Calu3 (cell line): ENCODE measurements around the gene ITPKB. TPM values are rescaled to one million over a fixed set of nuclear protein-coding genes. Genes with fewer than 3 reads are reported as not detected.

Source experiments
- BruUV-seq: library from RNA; stranded (reverse); fragments of 400-500 nt; replicated peaks from 2 replicates; lab custom pipeline; 2021; lab: Mats Ljungman, UMichigan
- CTCF ChIA-PET: fragments of 300-600 bp; sonication (Branson Sonifier 250); formaldehyde crosslinking; loops from one replicate; lab custom pipeline; 2022; ENCODE audit warnings: antibody characterized with exemption; lab: Charles Lee
- DNase-seq: peaks from one replicate; pipeline ENCODE4 v3.0.0; 2022
- H3K27ac Mint-ChIP-seq: one replicate; pipeline ENCODE4 v1.8.0; 2022; ENCODE audit warnings: mixed read lengths; ENCODE audit not compliant: unreplicated experiment
- H3K27me3 Mint-ChIP-seq: one replicate; pipeline ENCODE4 v1.8.0; 2022; ENCODE audit warnings: mixed read lengths; ENCODE audit not compliant: unreplicated experiment
- H3K36me3 Mint-ChIP-seq: one replicate; pipeline ENCODE4 v1.8.0; 2022; ENCODE audit warnings: mild to moderate bottlenecking, moderate library complexity, mixed read lengths; ENCODE audit not compliant: insufficient read depth, unreplicated experiment
- H3K4me1 Mint-ChIP-seq: one replicate; pipeline ENCODE4 v1.8.0; 2022; ENCODE audit warnings: mild to moderate bottlenecking, low read depth, mixed read lengths; ENCODE audit not compliant: unreplicated experiment
- H3K4me3 Mint-ChIP-seq: one replicate; pipeline ENCODE4 v1.8.0; 2022; ENCODE audit warnings: mild to moderate bottlenecking, low read depth, moderate library complexity, mixed read lengths; ENCODE audit not compliant: unreplicated experiment
- H3K9me3 Mint-ChIP-seq: one replicate; pipeline ENCODE4 v1.8.0; 2022; ENCODE audit warnings: low read depth, mixed read lengths; ENCODE audit not compliant: unreplicated experiment
- CTCF ChIP-seq: fragments of 200-600 bp; IDR thresholded peaks from one replicate; pipeline ENCODE4 v1.8.0; 2022; ENCODE audit warnings: antibody characterized with exemption; ENCODE audit not compliant: unreplicated experiment
- intact Hi-C: fragments of 100-400 bp; cut with micrococcal nuclease; formaldehyde crosslinking; loops from one replicate; pipeline ENCODE4 v1.10.0; 2022; ENCODE audit not compliant: unreplicated experiment
- total RNA-seq: library from RNA; stranded (reverse); gene quantifications from 2 replicates; pipeline ENCODE4 v1.2.3, GENCODE V29; 2022

The ITPKB gene
- total RNA-seq, 1 experiment from 2014 or later, result 11.8 TPM

- no TSS peak for BruUV-seq
- Mint-ChIP-seq H3K4me3 (no peak overlapping the region), H3K27me3 (peaks cover 31% of the 10 kb centered on the region), H3K27ac (no peak overlapping the region), H3K4me1 (no peaks in the 10 kb centered on the region), H3K36me3 (no peaks in the 10 kb centered on the region), H3K9me3 (no peaks in the 10 kb centered on the region)
- intact Hi-C loops, result no loop called here
- no peak for DNase-seq
- CTCF ChIA-PET, result no interaction called here
- TF ChIP-seq CTCF, result no peak
Measured at GRCh38 chr1:226629210-226629895, 109.7 kb downstream of the ITPKB start.

GRCh38 chr1:226628612-226629155 is 110.4 kb downstream of the ITPKB start:
- intact Hi-C loops, result no loop called here
- no TSS peak for BruUV-seq
- Mint-ChIP-seq H3K9me3 (no peaks in the 10 kb centered on the region), H3K36me3 (no peaks in the 10 kb centered on the region), H3K4me3 (no peak overlapping the region), H3K27ac (no peak overlapping the region), H3K27me3 (peaks cover 31% of the 10 kb centered on the region), H3K4me1 (no peaks in the 10 kb centered on the region)
- CTCF ChIA-PET, result no interaction called here
- no peak for DNase-seq
- no peak for TF ChIP-seq CTCF

GRCh38 chr1:226627924-226628611 is 111.0 kb downstream of the ITPKB start:
- Mint-ChIP-seq H3K27ac (no peak overlapping the region), H3K27me3 (peaks cover 31% of the 10 kb centered on the region)
- CTCF ChIA-PET, result no interaction called here

More at GRCh38 chr1:226627924-226628611, 111.0 kb downstream of the ITPKB start:
- no peak for DNase-seq
- intact Hi-C loops, result loop anchor here (2.0 kb wide), 1 partner anchor 201 kb away; no protein-coding TSS in a partner anchor
- Mint-ChIP-seq H3K9me3 (no peaks in the 10 kb centered on the region), H3K4me1 (no peaks in the 10 kb centered on the region), H3K36me3 (no peaks in the 10 kb centered on the region), H3K4me3 (no peak overlapping the region)
- no peak for TF ChIP-seq CTCF
- no TSS peak for BruUV-seq
